GM21367 (cell line): ENCODE measurements around the gene PHPT1.
"Not testable (repeated sequence)": the region's sequence is repeated elsewhere in the genome, so short reads cannot be mapped to it uniquely, and the experiment has no call there.

Experiments used
- ATAC-seq: cut with Tn5 transposase; IDR thresholded peaks from one replicate; pipeline ENCODE4 v1.9.1; 2021; ENCODE audit not compliant: unreplicated experiment

Gene PHPT1

GRCh38 chr9:136858844-136859757, 9.9 kb downstream of the PHPT1 start:
- ATAC-seq = no peak

GRCh38 chr9:136860529-136860928, 11.3 kb downstream of the PHPT1 start:
- ATAC-seq = no peak

- no peak for ATAC-seq
Measured at GRCh38 chr9:136860933-136861873, 12.0 kb downstream of the PHPT1 start.

GRCh38 chr9:136861874-136862457, 12.8 kb downstream of the PHPT1 start:
- ATAC-seq = no peak

- ATAC-seq = no peak
Measured at GRCh38 chr9:136862849-136863622, 13.8 kb downstream of the PHPT1 start.

- no peak for ATAC-seq
Measured at GRCh38 chr9:136863623-136864273, 14.5 kb downstream of the PHPT1 start.

- no peak for ATAC-seq
Measured at GRCh38 chr9:136865041-136865767, 16.0 kb downstream of the PHPT1 start.

- ATAC-seq = no peak
Measured at GRCh38 chr9:136865768-136866103, 16.5 kb downstream of the PHPT1 start.

GRCh38 chr9:136866898-136867421, 17.8 kb downstream of the PHPT1 start:
- not testable (repeated sequence) for ATAC-seq

GRCh38 chr9:136867480-136867879, 18.3 kb downstream of the PHPT1 start:
- no peak for ATAC-seq

- no peak for ATAC-seq
Measured at GRCh38 chr9:136867917-136868316, 18.7 kb downstream of the PHPT1 start.

- no peak for ATAC-seq
Measured at GRCh38 chr9:136868644-136869043, 19.4 kb downstream of the PHPT1 start.

GRCh38 chr9:136869611-136870010, 20.4 kb downstream of the PHPT1 start:
- not testable (repeated sequence) for ATAC-seq

GRCh38 chr9:136875155-136875554, 25.9 kb downstream of the PHPT1 start:
- no peak for ATAC-seq

GRCh38 chr9:136876476-136876875, 27.3 kb downstream of the PHPT1 start:
- ATAC-seq = no peak

GRCh38 chr9:136880651-136881050, 31.4 kb downstream of the PHPT1 start:
- ATAC-seq = no peak

GRCh38 chr9:136881691-136882108, 32.5 kb downstream of the PHPT1 start:
- peak; percentile 24 for ATAC-seq

- ATAC-seq = peak; percentile 21
Measured at GRCh38 chr9:136882109-136882946, 33.1 kb downstream of the PHPT1 start.
